ENCODE data around the gene LENEP.
"Not testable (repeated sequence)": the region's sequence is repeated elsewhere in the genome, so short reads cannot be mapped to it uniquely, and the experiment has no call there.

The LENEP gene

DNA sequence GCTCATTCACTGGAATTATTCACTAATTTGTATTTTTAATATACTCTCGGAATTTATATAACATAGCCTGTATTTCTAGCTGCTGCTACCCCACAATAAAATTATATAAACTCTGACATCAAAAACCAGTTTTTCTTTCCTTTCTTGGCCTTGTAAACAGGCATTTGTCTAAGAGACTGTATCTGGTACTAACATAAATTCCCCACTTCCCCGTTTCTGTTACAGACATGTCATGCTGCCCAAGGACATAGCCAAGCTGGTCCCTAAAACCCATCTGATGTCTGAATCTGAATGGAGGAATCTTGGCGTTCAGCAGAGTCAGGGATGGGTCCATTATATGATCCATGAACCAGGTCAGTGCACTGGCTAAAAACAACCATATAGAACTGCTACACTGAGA, 15.6 kb upstream of the LENEP start:
- not testable (repeated sequence) for DNase-seq

DNA sequence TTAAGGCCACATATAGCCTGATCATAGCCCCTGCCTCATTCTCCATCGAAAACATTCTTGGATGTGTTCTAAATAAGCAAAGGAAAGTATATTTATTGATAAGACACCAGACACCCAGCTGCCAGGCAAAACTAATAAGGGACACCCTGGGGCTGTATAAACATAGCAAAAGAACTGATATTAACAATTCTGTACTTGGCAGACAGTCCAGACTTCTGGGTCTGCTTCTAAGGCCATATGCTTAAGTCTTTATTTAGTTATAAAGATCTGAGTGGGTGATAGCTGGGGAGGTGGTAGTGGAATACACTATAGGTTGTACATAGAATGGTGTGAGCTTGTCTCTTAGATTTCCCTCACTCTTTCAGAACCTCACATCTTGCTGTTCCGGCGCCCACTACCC, 15.0 kb upstream of the LENEP start:
- no peak for DNase-seq

- no peak for DNase-seq
Measured at GRCh38 chr1:154982341-154982740, 11.0 kb upstream of the LENEP start.

GRCh38 chr1:154982897-154983648, 10.3 kb upstream of the LENEP start, which contains the start of gene FLAD1:
Gene FLAD1 (plus strand): TSS chr1:154983344. CDS start chr1:154983695, 351 bp downstream.
- DNase-seq: peak; percentile 100

GRCh38 chr1:154983776-154984466, 9.5 kb upstream of the LENEP start:
- DNase-seq: no peak

GRCh38 chr1:154986736-154987135, 6.7 kb upstream of the LENEP start:
- not testable (repeated sequence) for DNase-seq

DNA sequence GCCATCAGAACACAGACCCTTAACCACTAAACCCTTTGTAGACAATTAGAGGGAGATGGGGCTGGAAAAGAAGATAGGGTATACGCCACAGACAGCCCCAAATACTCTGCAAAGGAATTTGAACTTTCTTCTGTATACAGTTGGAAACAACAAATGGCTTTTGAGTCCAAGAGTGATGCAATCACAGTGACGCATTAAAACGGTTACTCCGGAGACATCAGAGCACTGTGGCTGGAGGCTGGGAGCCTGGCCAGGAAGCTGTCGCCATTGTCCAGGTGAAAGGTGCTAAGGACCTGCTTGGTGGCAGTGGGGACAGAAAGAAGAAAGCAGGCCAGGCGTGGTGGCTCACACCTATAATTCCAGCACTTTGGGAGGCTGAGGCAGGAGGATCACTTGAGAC, 6.1 kb upstream of the LENEP start:
- DNase-seq: no peak

DNA sequence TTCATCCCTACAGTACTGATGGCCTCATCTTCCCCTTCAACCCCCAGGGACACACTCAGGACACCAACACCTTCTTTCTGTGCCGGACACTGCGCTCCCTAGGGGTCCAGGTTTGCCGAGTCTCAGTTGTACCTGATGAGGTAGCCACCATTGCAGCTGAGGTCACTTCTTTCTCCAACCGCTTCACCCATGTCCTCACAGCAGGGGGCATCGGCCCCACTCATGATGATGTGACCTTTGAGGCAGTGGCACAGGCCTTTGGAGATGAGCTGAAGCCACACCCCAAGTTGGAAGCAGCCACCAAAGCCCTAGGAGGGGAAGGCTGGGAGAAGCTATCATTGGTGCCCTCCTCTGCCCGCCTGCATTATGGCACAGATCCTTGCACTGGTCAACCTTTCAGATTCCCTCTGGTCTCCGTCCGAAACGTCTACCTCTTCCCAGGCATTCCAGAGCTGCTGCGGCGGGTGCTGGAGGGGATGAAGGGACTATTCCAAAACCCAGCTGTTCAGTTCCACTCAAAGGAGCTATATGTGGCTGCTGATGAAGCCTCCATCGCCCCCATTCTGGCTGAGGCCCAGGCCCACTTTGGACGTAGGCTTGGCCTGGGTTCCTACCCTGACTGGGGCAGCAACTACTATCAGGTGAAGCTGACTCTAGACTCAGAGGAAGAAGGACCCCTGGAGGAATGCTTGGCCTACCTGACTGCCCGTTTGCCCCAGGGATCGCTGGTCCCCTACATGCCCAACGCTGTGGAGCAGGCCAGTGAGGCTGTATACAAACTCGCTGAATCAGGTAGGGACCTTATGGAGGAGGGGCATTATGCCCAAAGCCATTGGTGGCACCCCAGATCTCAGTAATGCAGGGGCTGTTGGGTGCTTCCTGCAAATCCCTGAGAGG, 5.1 kb upstream of the LENEP start:
- DNase-seq: no peak

- no peak for DNase-seq
Measured at GRCh38 chr1:154989195-154989860, 4.1 kb upstream of the LENEP start.

GRCh38 chr1:154990276-154990675, 3.1 kb upstream of the LENEP start:
- no peak for DNase-seq

GRCh38 chr1:154992721-154993571, 440 bp upstream of the LENEP start:
- DNase-seq: no peak

- no peak for DNase-seq
Measured at GRCh38 chr1:154994269-154994587, 842 bp downstream of the LENEP start.

- DNase-seq: no peak
Measured at GRCh38 chr1:154994591-154994990, 1.2 kb downstream of the LENEP start.

- DNase-seq: not testable (repeated sequence)
Measured at GRCh38 chr1:154995301-154995983, 2.1 kb downstream of the LENEP start.

DNA sequence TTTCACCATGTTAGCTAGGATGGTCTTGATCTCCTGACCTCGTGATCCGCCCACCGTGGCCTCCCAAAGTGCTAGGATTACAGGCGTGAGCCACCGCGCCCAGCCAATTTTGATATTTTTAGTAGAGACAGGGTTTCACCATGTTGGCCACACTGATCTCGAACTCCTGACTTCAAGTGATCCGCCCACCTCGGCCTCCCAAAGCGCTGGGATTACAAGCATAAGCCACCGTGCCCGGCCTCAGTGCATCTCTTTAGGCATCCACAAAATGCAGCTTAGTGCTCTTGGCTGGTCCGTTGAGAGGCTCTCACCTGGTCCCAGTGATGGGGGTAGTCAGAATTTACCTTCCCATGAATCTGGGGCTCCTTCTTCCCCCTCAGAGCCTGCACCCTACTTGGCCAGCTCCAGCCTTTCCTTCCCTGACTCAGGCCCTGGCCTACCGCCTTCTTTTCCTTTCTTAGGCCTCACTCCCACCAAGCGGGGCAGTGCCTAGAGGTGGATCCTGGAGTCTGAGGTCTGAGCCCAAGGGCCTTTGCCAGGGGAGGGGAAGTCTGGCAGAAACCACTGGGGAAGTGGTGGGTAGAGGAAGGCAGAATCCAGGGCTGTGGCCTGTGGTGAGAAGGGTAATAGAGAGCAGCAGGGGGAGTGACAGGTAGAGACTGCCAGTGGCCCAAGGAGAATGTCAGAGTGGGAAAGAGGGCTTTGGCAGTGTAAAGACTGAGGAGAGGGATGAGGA, 3.7 kb downstream of the LENEP start:
- DNase-seq: no peak

DNA sequence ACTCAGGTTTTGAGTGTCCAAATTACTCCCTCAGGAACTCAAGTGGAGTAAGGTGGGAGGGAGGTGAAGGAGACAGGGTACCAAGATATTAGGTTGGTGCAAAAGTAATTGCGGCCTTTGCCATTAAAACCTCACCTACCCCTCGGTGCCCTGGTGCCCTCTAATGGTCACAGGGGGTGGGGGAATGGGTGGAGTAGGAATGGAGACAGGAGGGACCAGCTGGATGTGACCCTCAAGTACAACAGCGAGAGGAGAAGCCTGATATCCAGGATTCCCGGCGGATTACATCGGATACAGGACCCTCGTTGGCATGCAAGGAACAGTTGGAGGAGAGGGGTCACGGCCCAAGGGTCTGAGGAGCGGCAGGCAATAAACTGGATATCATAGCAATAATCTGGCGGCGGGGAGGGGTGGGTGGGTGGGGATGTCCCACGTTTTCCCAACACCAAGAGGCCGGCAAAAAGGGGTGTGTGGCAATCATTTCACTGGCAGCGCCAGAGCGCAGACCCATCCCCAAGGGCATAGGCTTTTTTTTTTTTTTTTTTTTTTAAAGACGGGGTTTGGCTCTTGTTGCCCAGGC, 4.9 kb downstream of the LENEP start:
- no peak for DNase-seq

GRCh38 chr1:154998818-154999570, 5.6 kb downstream of the LENEP start:
- no peak for DNase-seq

- DNase-seq: no peak
Measured at GRCh38 chr1:154999571-155000410, 6.4 kb downstream of the LENEP start.

DNA sequence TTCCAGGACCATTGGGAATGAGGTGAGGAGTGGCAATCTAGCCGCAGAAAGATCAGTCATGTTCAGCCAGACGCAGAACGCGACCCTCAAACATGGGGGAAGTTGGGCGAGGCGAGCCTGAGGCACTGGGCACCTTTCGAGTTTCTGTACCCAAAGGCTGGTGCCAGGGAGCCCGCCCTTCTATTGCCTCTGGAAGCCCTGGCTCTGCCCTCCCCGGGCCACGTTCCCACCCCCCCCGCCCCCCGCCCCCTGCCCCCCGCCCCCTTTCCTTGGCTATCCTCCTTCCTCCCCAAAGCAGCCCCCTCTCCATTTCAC, 7.0 kb downstream of the LENEP start:
- no peak for DNase-seq
